CD4-positive, alpha-beta T cell treated with Interferon alpha-2 for 1 hour (primary cell): ENCODE data around the gene CD93.

Source experiments
- DNase-seq, 2 donors: peaks; one replicate each; pipeline ENCODE4 v3.0.0-alpha.2; 2020 to 2022

The CD93 gene

DNA sequence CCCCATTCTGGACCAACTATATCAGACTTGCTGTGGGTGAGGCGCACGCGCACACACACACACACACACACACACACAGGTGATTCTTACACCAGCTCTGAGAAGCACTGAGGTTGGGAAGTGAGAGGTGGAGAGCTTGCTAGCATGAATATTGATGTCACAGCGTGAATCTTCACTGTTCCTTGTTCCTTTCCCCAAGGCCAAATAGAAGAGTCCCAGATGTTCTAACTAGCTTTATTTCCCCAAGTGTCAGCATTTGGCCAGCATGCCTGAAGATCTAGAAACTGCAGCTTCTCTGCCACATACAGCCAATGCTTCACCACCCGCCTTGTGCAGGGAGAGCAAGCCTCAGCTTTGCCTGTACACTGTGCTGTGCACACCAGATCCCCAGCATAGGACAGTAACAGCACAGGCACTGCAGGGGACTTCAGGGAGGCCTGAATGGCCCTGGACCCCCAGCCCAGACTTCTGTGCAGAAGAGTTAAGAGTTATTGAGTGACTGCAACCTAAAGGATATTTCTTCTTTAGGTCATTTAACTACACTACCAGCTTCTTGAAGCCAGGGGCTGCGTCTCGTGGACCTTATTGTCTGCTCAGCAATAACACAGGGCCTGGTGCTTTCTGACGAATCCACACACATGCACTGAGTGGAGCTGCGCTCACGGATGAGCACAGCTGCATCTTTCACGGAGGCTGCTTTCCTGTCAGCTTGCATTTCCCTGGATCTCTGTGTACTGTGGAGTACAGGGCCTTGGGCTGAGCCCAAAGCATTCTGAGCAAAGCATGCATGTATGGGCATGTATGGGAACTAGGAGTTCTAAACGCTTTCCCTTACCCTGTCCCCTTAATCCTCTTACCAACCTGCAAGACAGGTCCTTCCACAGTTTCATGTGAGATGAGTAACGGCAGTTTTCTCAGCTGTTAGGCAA, 13.9 kb upstream of the CD93 start:
- DNase-seq, result no peak

DNA sequence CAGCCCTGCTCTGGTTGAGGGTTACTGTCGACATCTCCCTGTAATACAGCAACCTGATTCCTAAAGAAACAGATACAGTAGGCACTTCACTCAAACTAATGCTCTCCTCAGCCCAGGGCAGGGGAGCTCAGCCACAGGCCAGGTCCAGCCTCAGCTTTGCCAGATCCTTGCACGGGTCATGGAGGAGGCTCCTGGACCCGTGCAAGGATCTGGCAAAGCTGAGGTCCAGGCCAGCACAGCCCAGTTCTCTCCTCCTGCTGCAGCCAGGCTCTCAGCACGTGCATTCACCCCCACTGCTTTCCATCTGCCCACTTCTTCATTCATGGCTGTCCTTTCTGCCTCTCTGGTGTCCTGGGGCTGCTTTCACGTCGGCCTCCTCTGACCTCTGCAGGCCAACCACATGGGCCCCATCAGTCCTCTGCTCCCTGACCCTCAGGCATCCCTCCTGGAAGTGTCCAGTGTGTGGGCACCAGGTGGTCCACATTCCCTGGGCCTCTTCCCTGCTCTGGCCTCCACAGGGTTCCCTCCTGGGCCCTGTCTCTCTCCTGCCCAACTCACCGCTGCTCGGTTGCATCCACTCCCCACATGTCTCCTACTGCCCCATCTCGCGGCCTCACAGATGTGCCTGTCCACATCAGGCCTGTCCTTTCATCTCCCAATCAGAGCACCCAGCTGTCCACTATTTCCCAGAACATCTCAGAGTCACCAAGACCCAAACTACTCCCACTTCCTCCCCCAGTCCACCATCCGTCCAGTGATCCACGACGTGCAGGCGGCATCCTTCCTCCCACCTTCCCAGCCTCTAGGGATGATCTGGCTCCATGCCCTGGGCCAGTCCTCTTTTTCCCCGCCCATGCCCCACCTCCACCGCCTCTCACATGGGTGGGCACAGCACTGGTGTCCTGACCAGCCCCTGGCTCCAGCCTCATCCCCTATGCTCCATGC, 11.8 kb upstream of the CD93 start:
- DNase-seq, result no peak

GRCh38 chr20:23096986-23097520, 10.9 kb upstream of the CD93 start:
- no peak for DNase-seq

DNA sequence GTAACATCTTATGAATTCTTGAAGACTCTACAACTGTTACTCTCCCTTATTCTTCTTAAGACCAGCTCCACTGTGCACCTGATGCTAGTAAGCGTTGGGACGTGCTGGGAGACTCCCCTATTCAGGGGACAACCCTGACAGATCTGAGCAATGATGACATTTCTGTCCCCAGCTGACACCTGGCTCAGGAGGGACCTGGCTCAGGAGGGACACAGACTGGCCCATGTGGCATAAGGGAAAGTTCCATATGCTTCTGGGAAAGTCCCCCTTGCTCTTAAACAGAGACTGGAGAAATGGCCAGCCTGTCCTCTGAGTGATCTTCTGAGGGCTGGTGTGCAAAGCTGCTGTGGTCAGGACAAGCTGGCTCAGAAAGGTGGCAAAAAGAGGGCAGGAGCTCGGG, 10.0 kb upstream of the CD93 start:
- DNase-seq, result no peak

DNA sequence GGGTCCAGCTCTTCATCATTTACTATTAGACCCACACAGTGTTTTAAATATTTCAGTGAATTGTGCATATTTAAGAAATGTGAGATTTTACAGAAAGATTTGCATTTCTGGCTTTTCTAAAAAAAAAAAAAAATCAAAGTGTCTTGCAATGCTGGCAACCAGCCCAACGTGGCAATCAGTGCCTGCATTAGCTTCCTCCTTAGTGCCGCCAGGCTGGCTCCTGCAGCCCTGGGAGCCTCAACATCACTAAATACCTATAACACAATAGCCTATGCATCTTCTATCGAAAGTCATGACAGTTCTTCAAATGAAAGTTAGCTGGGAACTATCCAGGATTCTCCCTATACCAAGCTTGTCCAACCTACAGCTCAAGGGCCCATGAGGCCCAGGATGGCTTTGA, 9.4 kb upstream of the CD93 start:
- no peak for DNase-seq

DNA sequence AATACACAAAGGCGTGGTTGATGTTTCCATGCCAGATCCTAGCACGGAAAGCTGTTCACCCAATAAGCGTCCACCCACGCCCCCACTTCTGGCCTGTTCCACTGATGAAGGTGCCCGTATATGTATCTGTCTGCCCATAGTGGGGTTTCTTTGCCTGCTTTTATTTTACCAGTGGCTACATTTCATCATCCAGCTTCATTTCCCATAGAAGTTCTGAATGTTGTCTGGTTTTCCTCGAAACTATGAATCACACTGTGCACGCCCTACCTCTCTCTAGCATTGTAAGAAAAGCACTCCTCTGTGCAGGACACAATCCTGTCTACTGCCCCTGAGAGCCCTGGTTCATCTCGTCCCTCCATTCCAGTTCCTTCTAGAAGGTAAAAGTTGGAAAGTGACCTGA, 8.8 kb upstream of the CD93 start:
- DNase-seq, result no peak

DNA sequence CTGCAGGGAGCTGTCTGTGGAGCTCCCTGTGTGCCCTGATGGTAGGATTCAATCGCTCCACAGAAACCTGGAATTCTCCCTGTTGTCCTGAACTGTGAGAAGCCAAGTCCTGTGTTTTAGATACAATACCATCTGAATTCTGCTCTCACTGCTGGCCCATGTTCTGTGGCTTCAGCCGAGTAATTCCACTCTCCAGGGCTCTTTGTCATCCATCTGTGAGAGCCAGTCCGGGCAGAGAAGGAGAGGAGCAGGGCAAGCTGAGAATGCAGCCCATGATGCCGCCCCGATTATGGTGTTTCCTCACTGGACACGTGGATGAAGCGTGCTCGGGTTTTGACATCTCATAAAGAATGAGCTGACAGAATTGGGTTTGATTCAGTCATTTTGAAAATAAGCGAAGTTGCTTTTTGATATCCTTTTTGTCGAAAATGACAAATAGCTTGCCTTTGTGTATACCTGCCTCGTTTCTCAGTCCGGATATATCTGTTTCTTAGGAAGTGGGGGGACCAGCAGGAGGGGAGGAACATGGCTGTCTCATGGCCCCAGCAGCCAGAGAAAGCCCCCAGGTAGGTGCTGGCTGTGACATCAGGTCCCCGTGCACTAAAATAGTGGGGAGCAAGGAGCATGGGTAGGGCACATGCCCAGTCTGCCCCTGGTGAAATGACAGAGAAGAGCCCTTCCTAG, 8.2 kb upstream of the CD93 start:
- DNase-seq, result no peak

DNA sequence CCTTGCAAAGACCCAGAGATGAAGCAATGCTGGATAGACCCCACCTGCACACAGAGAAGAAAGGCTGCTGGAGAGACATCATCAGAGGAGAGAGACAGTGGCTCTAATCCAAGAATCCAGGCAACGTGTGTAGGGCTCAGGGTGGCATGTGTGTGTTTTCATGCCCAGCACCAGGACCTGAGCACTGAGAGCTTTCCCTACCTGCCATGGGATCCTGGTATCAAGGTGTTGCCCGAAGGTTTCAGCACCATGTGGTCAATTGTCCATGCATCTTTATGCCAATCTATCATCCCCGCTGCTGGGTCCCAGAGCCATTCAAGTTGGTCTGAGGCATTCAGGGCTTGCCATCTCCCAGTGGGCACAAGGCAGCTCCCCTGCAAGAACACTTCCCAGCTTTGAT, 7.5 kb upstream of the CD93 start:
- no peak for DNase-seq

DNA sequence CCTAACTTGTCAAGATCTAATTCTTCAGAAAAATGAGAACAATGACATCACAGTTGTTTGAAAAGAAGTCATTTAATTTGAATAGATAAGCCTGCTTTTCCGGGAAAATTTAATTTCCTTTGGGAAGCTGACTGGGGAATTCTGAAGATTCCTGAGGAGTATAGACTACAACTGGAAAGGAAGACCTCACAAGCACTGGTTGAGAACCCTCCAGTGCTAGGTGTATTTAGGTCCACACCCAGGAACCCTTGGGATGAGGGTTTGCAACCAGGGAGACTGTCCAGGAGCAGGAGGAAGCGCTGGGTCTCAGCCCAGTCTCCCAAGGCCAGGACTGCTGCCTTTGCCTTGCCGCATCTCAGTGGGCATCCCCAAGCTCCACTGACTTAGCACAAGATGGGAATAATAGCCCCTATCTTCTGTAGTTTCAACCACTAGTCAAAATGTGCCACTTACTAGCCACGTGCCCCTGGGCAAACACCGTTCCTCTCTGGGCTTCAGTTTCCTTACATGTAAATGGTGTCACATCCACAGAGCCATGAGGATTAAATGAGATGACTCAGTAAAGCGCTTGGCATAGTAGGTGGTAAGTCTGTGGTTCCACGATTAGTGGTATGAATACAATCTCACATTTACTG, 6.9 kb upstream of the CD93 start:
- DNase-seq, result no peak

DNA sequence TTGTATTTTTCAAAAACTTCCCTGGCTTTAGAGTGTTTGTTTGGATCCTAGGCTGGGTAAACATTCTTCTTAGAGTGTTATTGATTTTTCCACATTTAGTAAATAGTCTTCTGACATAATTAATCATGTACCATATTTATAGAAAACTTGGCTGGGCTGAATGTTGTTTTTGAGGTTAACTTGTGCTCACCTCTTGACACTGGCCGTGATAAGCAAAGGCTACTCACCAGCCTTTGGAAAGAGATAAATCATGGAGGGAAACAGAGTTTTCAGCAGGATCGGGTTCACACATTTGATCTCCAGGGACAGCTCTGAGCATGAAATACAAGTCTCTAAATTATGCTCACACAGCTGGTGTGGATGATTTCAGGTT, 6.2 kb upstream of the CD93 start:
- DNase-seq, result no peak

DNA sequence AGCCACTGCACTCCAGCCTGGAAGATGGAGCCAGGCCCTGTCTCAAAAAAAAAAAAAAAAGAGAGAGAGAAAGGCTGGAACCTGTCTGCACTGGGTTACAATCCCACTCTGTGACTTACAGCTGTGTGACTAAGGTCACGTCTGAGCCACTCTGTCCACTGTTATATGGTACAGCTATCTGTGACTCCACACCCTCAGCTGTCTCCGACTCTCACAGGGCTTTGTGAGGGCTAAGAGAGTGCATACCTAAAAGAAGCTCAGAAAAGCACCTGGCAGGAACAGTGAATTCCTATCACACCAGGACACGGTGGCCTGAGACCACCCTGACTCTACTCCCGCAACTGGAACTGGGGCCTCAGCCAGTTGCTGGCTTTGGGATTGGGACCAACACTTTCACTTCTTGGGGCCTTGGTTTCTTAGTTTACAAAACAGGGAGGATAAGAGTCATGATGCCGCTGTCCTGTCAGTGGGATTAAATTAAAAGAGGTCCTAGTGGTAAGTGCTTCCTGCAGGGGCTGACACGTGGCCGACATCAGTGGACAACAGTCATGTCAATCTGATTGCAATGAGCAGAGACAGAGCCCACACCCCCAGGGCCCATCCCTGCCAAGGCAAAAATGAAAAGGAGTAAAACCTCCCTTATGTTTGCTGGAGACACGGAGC, 5.7 kb upstream of the CD93 start:
- no peak for DNase-seq

DNA sequence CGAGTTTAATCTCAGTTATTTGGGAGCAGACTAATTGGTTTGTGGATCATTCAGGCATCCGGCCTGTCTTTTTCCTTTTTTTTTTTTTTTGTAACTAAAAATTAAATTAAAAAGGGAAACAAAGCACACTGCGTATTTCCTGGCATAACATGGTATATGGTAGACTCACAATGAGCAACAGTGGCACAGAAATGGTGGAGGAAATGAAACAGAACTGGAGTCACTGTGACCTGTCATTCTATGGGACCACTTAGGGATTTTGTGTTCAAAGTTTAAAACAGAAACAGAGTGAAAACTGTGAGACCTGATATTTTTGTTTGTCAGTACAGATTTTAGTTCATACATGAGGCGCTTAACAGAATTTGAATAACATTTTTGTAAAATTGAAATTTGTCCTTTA, 4.8 kb upstream of the CD93 start:
- DNase-seq, result no peak

DNA sequence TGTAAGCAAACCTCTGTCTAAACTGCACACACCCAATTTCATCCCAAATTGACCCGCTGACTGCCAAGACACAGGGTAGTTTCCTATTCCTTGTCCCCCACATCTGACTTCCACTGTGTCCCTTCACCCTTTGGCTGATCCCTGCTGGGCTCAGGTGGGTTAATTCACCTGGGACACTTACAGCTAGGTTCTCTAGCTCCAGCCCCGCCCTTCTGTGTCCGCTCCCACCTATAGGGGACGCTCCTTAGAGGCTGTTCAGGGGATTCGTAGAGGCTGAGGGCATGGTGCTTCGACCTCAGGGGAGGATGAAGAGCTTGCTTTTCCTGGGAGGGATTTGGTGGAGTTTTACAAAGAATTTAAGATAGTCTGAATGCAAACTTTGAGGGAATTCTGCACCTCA, 4.0 kb upstream of the CD93 start:
- no peak for DNase-seq

- DNase-seq, result no peak
Measured at GRCh38 chr20:23088866-23089265, 2.7 kb upstream of the CD93 start.

GRCh38 chr20:23087587-23088251, 1.6 kb upstream of the CD93 start:
- peak in 1 of 2 donors; percentile 37 for DNase-seq

DNA sequence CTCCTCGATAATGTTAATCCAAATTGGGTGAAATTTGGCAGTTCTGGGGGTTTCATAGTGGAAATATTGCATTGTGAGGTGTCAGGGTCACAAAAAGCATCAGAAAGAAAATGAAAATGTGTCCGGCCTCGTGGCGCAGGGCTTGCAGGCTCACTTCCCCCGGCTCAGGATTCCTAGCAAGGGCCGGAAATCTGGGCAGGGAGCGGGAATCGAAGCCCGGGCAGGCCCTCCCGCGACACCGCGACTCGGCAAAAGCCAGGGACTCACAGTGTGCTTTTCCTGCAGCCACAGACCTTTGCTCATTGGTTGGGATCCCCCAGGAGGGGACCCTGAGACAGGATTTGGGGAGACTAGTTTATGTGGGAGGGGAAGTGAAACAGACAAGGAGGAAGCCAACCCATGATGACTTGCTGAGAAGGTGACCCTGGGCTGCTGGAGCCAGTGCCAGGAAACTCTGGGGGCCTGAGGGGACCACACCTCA, 847 bp upstream of the CD93 start:
- DNase-seq, result peak; percentile 4 to 52

DNA sequence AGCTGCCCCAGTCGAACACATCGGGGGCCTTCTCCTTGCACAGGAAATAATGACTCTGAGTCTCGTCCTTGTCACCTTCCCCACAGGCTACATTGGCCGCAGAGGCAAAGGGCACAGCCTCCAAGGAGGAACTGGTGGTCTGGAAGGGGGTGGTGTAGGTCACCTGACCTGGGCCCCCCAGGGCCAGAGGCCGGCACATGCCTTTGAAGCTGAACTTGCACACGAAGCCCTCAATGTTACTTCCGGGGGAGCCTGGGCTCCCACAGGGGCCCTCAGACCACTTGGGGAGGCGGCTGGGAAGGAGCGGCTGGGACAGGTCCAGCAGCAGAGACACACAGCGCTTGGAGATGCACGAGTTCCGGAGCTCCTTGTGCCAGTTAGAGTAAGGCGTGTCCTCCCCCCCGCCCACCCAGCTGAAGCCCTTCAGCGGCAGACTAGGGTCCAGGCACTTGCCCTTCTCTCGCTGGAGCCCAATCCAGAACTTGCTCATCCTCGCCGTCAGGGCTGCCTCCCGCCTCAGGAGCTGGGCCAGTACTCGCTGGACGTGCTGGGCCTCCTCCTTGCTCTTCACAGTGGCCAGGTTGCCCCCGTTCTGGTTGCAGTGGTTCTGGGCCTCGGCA, 578 bp downstream of the CD93 start:
- no peak for DNase-seq

DNA sequence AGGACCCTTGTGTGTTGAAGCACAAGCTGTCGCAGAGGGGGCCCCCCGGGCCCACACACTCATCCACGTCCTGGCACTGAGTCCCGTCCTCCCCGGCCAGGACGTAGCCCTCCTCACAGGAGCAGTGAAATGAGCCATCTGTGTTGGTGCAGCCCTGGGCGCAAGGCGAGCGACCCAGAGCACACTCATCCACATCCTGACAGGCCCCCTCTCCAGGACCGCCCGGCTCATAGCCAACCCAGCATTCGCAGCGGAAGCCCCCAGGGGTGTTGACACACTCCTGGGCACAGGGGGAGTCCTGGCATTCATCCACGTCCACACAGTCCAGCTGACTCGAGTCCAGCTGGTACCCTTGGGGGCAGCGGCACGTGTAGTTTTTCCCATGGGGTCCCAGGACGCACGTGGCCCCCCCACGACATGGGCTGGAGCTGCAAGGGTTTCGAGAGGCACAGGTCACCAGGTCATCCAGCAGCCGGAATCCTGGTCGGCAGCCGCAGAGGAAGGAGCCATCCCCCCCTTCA, 1.2 kb downstream of the CD93 start:
- no peak for DNase-seq

DNA sequence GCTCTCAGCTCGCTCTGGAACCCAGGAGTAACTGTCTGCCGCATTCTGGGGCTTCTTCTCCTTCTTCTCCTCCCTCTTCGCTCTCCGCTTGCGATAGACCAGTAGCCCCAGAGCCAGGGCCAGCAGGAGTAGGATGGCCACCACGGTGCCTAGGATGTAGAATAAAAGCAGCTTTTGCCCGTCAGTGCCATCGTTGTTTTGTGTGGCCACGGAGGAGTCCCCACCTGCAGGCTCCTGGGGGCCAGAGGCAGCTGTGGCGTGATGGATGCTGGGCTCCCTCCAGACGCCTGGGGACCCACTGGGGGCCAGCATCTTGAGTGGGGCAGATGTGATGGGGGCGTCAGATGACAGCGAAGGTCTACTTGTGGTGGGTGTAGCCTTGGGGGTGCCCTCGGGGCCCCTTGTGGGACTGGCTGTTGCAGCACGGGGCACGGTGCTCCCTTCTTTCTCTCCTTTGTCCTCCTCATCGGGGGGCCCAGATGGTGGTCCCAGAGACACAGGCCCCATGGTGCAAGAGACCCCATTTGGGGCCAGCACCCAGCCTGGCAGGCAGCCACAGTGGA, 1.8 kb downstream of the CD93 start:
- no peak for DNase-seq

DNA sequence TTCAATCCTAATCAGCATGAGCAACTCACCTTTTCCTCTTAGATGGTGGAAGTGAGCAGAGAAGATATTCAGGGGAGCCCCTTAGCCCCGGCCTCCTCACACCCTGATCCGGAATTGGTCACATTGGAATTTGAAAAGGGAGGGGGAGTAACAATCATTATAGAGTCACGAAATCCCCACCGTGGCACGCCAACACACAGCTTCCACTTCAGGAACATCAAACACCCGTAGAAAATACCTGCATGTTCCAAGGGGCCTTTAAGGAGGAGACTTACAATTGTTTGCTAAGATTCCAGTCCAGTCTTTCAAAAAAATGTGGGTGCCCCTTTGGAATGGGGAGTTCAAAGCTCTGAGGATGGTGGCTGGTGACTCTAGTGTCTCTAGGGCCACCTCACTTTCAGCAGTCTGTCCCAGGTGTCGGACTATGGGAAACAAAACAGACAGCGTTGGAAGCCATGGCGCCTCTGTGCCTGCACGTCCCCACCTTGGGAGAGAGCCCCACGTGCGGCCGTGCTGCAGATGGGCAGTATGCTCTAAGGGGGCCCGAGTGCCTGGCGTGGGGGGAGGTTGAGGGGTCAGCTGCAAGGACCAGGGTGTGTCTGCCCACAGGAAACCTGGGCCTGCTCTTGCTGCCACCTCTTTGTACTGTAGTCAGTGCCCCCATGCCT, 2.4 kb downstream of the CD93 start:
- no peak for DNase-seq
